GM19455 (cell line): ENCODE results near the gene PIF1.

ENCODE experiments used
- ATAC-seq: cut with Tn5 transposase; IDR thresholded peaks from one replicate; pipeline ENCODE4 v1.9.1; 2021; ENCODE audit not compliant: unreplicated experiment

PIF1 gene

GRCh38 chr15:64825431-64826294 lies at the start of gene PIF1:
PIF1 (minus strand) TSS chr15:64825647; CDS start chr15:64824335, 1,312 bp downstream.
- ATAC-seq = peak; percentile 85

GRCh38 chr15:64870353-64870752 lies 44.9 kb upstream of the PIF1 start:
- no peak for ATAC-seq

- ATAC-seq = no peak
Observed at GRCh38 chr15:64869501-64869900, 44.1 kb upstream of the PIF1 start.

GRCh38 chr15:64865998-64866520 lies 40.6 kb upstream of the PIF1 start:
- ATAC-seq = no peak

GRCh38 chr15:64865126-64865997 lies 39.9 kb upstream of the PIF1 start:
- no peak for ATAC-seq

- ATAC-seq = no peak
Observed at GRCh38 chr15:64864068-64864467, 38.6 kb upstream of the PIF1 start.

GRCh38 chr15:64862408-64862807 lies 37.0 kb upstream of the PIF1 start:
- no peak for ATAC-seq

- ATAC-seq = no peak
Observed at GRCh38 chr15:64861960-64862359, 36.5 kb upstream of the PIF1 start.

- no peak for ATAC-seq
Observed at GRCh38 chr15:64861331-64861730, 35.9 kb upstream of the PIF1 start.

GRCh38 chr15:64859226-64859625 lies 33.8 kb upstream of the PIF1 start:
- ATAC-seq = no peak

- ATAC-seq = no peak
Observed at GRCh38 chr15:64858021-64858575, 32.7 kb upstream of the PIF1 start.

GRCh38 chr15:64857421-64857820 lies 32.0 kb upstream of the PIF1 start:
- ATAC-seq = no peak

- ATAC-seq = no peak
Observed at GRCh38 chr15:64856429-64857145, 31.1 kb upstream of the PIF1 start.

GRCh38 chr15:64855205-64855975 lies 29.9 kb upstream of the PIF1 start:
- no peak for ATAC-seq

- ATAC-seq = no peak
Observed at GRCh38 chr15:64854526-64854925, 29.1 kb upstream of the PIF1 start.

- ATAC-seq = no peak
Observed at GRCh38 chr15:64854041-64854440, 28.6 kb upstream of the PIF1 start.

- ATAC-seq = no peak
Observed at GRCh38 chr15:64851503-64851840, 26.0 kb upstream of the PIF1 start.

GRCh38 chr15:64850778-64851502 lies 25.5 kb upstream of the PIF1 start:
- ATAC-seq = no peak
